ENCODE data around the gene GREM2. TPM values are rescaled to one million over a fixed set of nuclear protein-coding genes. Genes with fewer than 3 reads are reported as not detected.

The GREM2 gene
- total RNA-seq, 1 donor from 2014 or later = 1.2 TPM

GRCh38 chr1:240506176-240506575, 105.8 kb downstream of the GREM2 start:
- Histone ChIP-seq H3K27me3 (no peaks in the 10 kb centered on the region), H3K36me3 (no peaks in the 10 kb centered on the region), H3K4me1 (no peaks in the 10 kb centered on the region), H3K9me3 (no peaks in the 10 kb centered on the region), H3K27ac (no peak overlapping the region), H3K4me3 (no peak overlapping the region)
- no peak for DNase-seq (ENCODE audit: extremely low spot score in 2 of 2)
- TF ChIP-seq POLR2A (IDR thresholded peaks at IDR 0.05) (no peak), POLR2AphosphoS5 (IDR thresholded peaks at IDR 0.05; ENCODE audit: insufficient read depth in 1 of 2, low read depth in 1 of 2) (no peak)
- TF ChIP-seq, protein P1, sequence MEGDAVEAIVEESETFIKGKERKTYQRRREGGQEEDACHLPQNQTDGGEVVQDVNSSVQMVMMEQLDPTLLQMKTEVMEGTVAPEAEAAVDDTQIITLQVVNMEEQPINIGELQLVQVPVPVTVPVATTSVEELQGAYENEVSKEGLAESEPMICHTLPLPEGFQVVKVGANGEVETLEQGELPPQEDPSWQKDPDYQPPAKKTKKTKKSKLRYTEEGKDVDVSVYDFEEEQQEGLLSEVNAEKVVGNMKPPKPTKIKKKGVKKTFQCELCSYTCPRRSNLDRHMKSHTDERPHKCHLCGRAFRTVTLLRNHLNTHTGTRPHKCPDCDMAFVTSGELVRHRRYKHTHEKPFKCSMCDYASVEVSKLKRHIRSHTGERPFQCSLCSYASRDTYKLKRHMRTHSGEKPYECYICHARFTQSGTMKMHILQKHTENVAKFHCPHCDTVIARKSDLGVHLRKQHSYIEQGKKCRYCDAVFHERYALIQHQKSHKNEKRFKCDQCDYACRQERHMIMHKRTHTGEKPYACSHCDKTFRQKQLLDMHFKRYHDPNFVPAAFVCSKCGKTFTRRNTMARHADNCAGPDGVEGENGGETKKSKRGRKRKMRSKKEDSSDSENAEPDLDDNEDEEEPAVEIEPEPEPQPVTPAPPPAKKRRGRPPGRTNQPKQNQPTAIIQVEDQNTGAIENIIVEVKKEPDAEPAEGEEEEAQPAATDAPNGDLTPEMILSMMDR (IDR thresholded peaks at IDR 0.05) = no peak
- intact Hi-C loops (cut with DNase I) = no loop called here

DNA sequence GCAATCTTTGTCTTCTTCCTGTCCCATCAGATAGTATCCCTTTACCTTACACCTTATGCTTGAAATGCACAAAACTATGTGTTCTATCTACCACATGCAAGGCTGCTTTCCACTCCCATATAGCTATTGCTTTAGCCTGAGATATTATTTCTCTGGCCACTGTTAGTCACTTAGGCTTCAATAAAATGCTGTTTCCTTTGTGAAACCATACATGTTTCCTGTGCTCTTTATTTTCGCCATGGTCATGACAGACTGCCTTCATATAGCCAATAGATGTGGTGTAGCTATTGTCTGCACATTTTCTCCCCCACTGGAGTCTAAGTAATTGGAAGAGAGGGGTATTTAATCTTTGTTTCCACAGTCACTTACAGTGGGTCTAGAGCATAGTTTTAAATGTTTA, 108.4 kb downstream of the GREM2 start:
- Histone ChIP-seq H3K27ac (no peak overlapping the region), H3K36me3 (no peaks in the 10 kb centered on the region), H3K4me1 (no peaks in the 10 kb centered on the region), H3K27me3 (no peaks in the 10 kb centered on the region), H3K4me3 (no peak overlapping the region), H3K9me3 (no peaks in the 10 kb centered on the region)
- intact Hi-C loops (cut with DNase I) = no loop called here
- TF ChIP-seq, protein P1 (IDR thresholded peaks at IDR 0.05) = no peak
- TF ChIP-seq POLR2A (IDR thresholded peaks at IDR 0.05) (no peak), POLR2AphosphoS5 (IDR thresholded peaks at IDR 0.05; ENCODE audit: insufficient read depth in 1 of 2, low read depth in 1 of 2) (no peak)
- DNase-seq (ENCODE audit: extremely low spot score in 2 of 2) = no peak

- Histone ChIP-seq H3K4me1 (no peaks in the 10 kb centered on the region), H3K27me3 (no peaks in the 10 kb centered on the region), H3K4me3 (no peak overlapping the region), H3K36me3 (no peaks in the 10 kb centered on the region), H3K27ac (no peak overlapping the region), H3K9me3 (no peaks in the 10 kb centered on the region)
- TF ChIP-seq, protein P1 (IDR thresholded peaks at IDR 0.05) = no peak
- TF ChIP-seq POLR2AphosphoS5 (IDR thresholded peaks at IDR 0.05; ENCODE audit: insufficient read depth in 1 of 2, low read depth in 1 of 2) = no peak
- no peak for TF ChIP-seq POLR2A (IDR thresholded peaks at IDR 0.05)
- DNase-seq (ENCODE audit: extremely low spot score in 2 of 2) = no peak
- intact Hi-C loops (cut with DNase I) = no loop called here
These were observed 108.9 kb downstream of the GREM2 start for GRCh38 chr1:240503036-240503435.

- Histone ChIP-seq H3K27ac (no peak overlapping the region), H3K4me1 (no peaks in the 10 kb centered on the region), H3K27me3 (no peaks in the 10 kb centered on the region), H3K9me3 (no peaks in the 10 kb centered on the region), H3K36me3 (no peaks in the 10 kb centered on the region), H3K4me3 (no peak overlapping the region)
- no peak for DNase-seq (ENCODE audit: extremely low spot score in 2 of 2)
- intact Hi-C loops (cut with DNase I) = no loop called here
- TF ChIP-seq, protein P1 (IDR thresholded peaks at IDR 0.05) = no peak
- TF ChIP-seq POLR2A (IDR thresholded peaks at IDR 0.05) = no peak
- no peak for TF ChIP-seq POLR2AphosphoS5 (IDR thresholded peaks at IDR 0.05; ENCODE audit: insufficient read depth in 1 of 2, low read depth in 1 of 2)
These were observed 110.8 kb downstream of the GREM2 start for GRCh38 chr1:240501115-240501514.

- Histone ChIP-seq H3K4me1 (no peaks in the 10 kb centered on the region), H3K27ac (no peak overlapping the region), H3K9me3 (no peaks in the 10 kb centered on the region), H3K4me3 (no peak overlapping the region), H3K27me3 (no peaks in the 10 kb centered on the region), H3K36me3 (no peaks in the 10 kb centered on the region)
- intact Hi-C loops (cut with DNase I) = no loop called here
- DNase-seq (ENCODE audit: extremely low spot score in 2 of 2) = no peak
- TF ChIP-seq POLR2A (IDR thresholded peaks at IDR 0.05) (no peak), POLR2AphosphoS5 (IDR thresholded peaks at IDR 0.05; ENCODE audit: insufficient read depth in 1 of 2, low read depth in 1 of 2) (no peak)
These were observed 111.3 kb downstream of the GREM2 start for GRCh38 chr1:240500647-240501046.
